ENCODE measurements around the gene SYNDIG1L. TPM values are rescaled to one million over a fixed set of nuclear protein-coding genes. Genes with fewer than 3 reads are reported as not detected.

SYNDIG1L gene
- total and polyA plus RNA-seq, 2 of the 13 experiments (the other 11 are each of a cell fraction or from before 2014, with no cell fraction given): 0.04 TPM; not detected in 1

DNA sequence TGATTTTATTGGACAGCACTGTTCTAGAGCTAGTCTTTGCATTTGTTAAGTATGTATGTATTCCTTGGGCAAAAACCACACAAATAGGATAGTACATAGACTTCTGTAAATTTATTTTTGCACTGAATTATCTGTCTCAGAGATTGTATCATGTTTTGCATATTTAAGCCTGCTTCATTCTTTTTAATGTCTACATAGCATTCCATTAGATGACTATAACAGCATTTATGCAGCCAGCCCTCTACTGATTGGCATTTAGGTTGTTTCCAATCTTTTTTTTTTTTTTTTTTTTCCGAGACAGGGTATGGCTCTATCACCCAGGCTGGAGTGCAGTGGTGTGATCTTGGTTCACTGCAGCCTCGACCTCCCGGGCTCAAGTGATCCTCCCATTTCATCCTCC, 34.5 kb downstream of the SYNDIG1L start:
- intact Hi-C loops (cut with micrococcal nuclease; ENCODE audit: unreplicated experiment): no loop called here
- TF ChIP-seq, protein P1, sequence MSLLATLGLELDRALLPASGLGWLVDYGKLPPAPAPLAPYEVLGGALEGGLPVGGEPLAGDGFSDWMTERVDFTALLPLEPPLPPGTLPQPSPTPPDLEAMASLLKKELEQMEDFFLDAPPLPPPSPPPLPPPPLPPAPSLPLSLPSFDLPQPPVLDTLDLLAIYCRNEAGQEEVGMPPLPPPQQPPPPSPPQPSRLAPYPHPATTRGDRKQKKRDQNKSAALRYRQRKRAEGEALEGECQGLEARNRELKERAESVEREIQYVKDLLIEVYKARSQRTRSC (CRISPR knock-in tag; IDR thresholded peaks at IDR 0.05; ENCODE audit: low read depth): no peak
- TF ChIP-seq, protein P2, sequence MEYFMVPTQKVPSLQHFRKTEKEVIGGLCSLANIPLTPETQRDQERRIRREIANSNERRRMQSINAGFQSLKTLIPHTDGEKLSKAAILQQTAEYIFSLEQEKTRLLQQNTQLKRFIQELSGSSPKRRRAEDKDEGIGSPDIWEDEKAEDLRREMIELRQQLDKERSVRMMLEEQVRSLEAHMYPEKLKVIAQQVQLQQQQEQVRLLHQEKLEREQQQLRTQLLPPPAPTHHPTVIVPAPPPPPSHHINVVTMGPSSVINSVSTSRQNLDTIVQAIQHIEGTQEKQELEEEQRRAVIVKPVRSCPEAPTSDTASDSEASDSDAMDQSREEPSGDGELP (IDR thresholded peaks at IDR 0.05; ENCODE audit: borderline replicate concordance, low read depth): no peak
- TF ChIP-seq ZNF562 (CRISPR knock-in tag; IDR thresholded peaks at IDR 0.05; ENCODE audit: borderline replicate concordance) (no peak), MEIS2 (CRISPR knock-in tag; IDR thresholded peaks at IDR 0.05) (no peak), PPARG (CRISPR knock-in tag; conservative IDR thresholded peaks at IDR 0.05) (no peak), SNAI1 (CRISPR knock-in tag; IDR thresholded peaks at IDR 0.05; ENCODE audit: borderline replicate concordance) (no peak), POLR2AphosphoS5 (IDR thresholded peaks at IDR 0.05; ENCODE audit: low read depth, low read length) (no peak), TP53 (CRISPR knock-in tag; conservative IDR thresholded peaks at IDR 0.05) (no peak), ZBTB42 (CRISPR knock-in tag; IDR thresholded peaks at IDR 0.05) (no peak), TEAD2 (CRISPR knock-in tag; IDR thresholded peaks at IDR 0.05) (no peak), ETV6 (CRISPR knock-in tag; conservative IDR thresholded peaks at IDR 0.05) (no peak), NONO (IDR thresholded peaks at IDR 0.05) (no peak), NONO (CRISPR knock-in tag; conservative IDR thresholded peaks at IDR 0.05) (no peak), LCORL (IDR thresholded peaks at IDR 0.05) (no peak), LCORL (CRISPR knock-in tag; IDR thresholded peaks at IDR 0.05) (no peak)
- TF ChIP-seq, protein P3, sequence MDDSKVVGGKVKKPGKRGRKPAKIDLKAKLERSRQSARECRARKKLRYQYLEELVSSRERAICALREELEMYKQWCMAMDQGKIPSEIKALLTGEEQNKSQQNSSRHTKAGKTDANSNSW (CRISPR knock-in tag; IDR thresholded peaks at IDR 0.05; ENCODE audit: borderline replicate concordance): no peak
- TF ChIP-seq, protein P4, sequence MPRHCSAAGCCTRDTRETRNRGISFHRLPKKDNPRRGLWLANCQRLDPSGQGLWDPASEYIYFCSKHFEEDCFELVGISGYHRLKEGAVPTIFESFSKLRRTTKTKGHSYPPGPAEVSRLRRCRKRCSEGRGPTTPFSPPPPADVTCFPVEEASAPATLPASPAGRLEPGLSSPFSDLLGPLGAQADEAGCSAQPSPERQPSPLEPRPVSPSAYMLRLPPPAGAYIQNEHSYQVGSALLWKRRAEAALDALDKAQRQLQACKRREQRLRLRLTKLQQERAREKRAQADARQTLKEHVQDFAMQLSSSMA (CRISPR knock-in tag; IDR thresholded peaks at IDR 0.05): no peak
- TF ChIP-seq, protein P5, sequence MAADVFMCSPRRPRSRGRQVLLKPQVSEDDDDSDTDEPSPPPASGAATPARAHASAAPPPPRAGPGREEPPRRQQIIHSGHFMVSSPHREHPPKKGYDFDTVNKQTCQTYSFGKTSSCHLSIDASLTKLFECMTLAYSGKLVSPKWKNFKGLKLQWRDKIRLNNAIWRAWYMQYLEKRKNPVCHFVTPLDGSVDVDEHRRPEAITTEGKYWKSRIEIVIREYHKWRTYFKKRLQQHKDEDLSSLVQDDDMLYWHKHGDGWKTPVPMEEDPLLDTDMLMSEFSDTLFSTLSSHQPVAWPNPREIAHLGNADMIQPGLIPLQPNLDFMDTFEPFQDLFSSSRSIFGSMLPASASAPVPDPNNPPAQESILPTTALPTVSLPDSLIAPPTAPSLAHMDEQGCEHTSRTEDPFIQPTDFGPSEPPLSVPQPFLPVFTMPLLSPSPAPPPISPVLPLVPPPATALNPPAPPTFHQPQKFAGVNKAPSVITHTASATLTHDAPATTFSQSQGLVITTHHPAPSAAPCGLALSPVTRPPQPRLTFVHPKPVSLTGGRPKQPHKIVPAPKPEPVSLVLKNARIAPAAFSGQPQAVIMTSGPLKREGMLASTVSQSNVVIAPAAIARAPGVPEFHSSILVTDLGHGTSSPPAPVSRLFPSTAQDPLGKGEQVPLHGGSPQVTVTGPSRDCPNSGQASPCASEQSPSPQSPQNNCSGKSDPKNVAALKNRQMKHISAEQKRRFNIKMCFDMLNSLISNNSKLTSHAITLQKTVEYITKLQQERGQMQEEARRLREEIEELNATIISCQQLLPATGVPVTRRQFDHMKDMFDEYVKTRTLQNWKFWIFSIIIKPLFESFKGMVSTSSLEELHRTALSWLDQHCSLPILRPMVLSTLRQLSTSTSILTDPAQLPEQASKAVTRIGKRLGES (CRISPR knock-in tag; IDR thresholded peaks at IDR 0.05; ENCODE audit: borderline replicate concordance): no peak
- no peak for ATAC-seq
- H3K36me3 ChIP-seq (replicated peaks in 1 of 2; ENCODE audit: control insufficient read depth in 1 of 2, insufficient read depth in 2 of 2, low read length in 2 of 2): no peaks in the 10 kb centered on the region
- POLR2A ChIA-PET: no interaction called here
- no peak overlapping the region for H3K9ac ChIP-seq (ENCODE audit: insufficient read depth, low read depth, low read length)
- H3K4me1 ChIP-seq (ENCODE audit: insufficient read depth, low read length): no peaks in the 10 kb centered on the region
- no peaks in the 10 kb centered on the region for H4K20me1 ChIP-seq (ENCODE audit: insufficient read depth, low read length)
- no peak overlapping the region for H3K4me2 ChIP-seq (ENCODE audit: low read depth, low read length)
- H3K9me3 ChIP-seq (ENCODE audit: low read length): no peaks in the 10 kb centered on the region
- DNase-seq (ENCODE audit: low spot score): no peak
- peaks cover 5 to 39% of the 10 kb centered on the region in 2 experiments; a peak in 3 of 5 replicates for H3K27me3 ChIP-seq (ENCODE audit: control insufficient read depth in 1 of 2, insufficient read depth in 2 of 2, low read length in 2 of 2)
- no peaks in the 10 kb centered on the region for H3K79me2 ChIP-seq (ENCODE audit: insufficient read depth, low read length)
- in situ Hi-C loops (cut with HindIII; ENCODE audit: extremely low pct_ligation_motif_present, low pct_unique_long_range_greater_than_20kb): no loop called here
- H2AFZ ChIP-seq (ENCODE audit: low read length): no peak overlapping the region
- 0% methylated on average over 3 of the region's 3 CpGs for WGBS (ENCODE audit: low lambda C conversion rate)
- no peak overlapping the region for H3K27ac ChIP-seq (ENCODE audit: extremely low read length, insufficient read depth, low read length)
- FAIRE-seq: no peak
- BruUV-seq (replicated peaks): no TSS peak
- CTCF ChIA-PET (ENCODE audit: low intra/inter-chr PET ratio, low total read pairs): no interaction called here
- H3K4me3 ChIP-seq (replicated peaks in 1 of 3; ENCODE audit: insufficient read depth in 1 of 3, low read depth in 2 of 3, low read length in 3 of 3): no peak overlapping the region
